MCF 10A (cell line): ENCODE measurements around the gene NAV1. TPM values are rescaled to one million over a fixed set of nuclear protein-coding genes. Genes with fewer than 3 reads are reported as not detected.

Source experiments
- Bru-seq: library from RNA; stranded (reverse); fragments of 400-500 nt; gene quantifications from one replicate; lab custom pipeline; 2021; lab: Mats Ljungman, UMichigan
- BruChase-seq, 2 experiments: library from RNA; stranded (reverse); fragments of 400-500 nt; gene quantifications; one replicate each; lab custom pipeline; 2021; lab: Mats Ljungman, UMichigan
- BruUV-seq: library from RNA; stranded (reverse); fragments of 400-500 nt; replicated peaks from 2 replicates; lab custom pipeline; 2021; lab: Mats Ljungman, UMichigan
- CTCF ChIA-PET: fragments of 300-600 bp; sonication (Branson Sonifier 250); formaldehyde crosslinking; extraction: SDS; loops from one replicate; lab custom pipeline; 2021; ENCODE audit warnings: antibody characterized with exemption, inconsistent platforms; lab: Yijun Ruan, JAX
- POLR2A ChIA-PET: fragments of 300-600, 350-650 bp; sonication (Branson Sonifier 250); formaldehyde crosslinking; extraction: SDS; loops from one replicate; lab custom pipeline; 2020; ENCODE audit warnings: antibody characterized with exemption, inconsistent platforms; lab: Yijun Ruan, JAX
- DNase-seq: peaks from one replicate; pipeline ENCODE4 v3.0.0-alpha.2; 2018; ENCODE audit not compliant: unreplicated experiment
- H3K27ac Mint-ChIP-seq: one replicate; pipeline ENCODE4 v1.8.0; 2022; ENCODE audit warnings: mild to moderate bottlenecking, low read depth, mixed read lengths; ENCODE audit not compliant: unreplicated experiment
- H3K27me3 Mint-ChIP-seq: one replicate; pipeline ENCODE4 v1.8.0; 2022; ENCODE audit warnings: mixed read lengths; ENCODE audit not compliant: insufficient read depth, unreplicated experiment
- H3K36me3 Mint-ChIP-seq: one replicate; pipeline ENCODE4 v1.8.0; 2022; ENCODE audit warnings: mild to moderate bottlenecking, moderate library complexity, mixed read lengths; ENCODE audit not compliant: insufficient read depth, unreplicated experiment
- H3K4me1 Mint-ChIP-seq: one replicate; pipeline ENCODE4 v1.8.0; 2022; ENCODE audit warnings: mixed read lengths; ENCODE audit not compliant: insufficient read depth, unreplicated experiment
- H3K4me3 Mint-ChIP-seq: one replicate; pipeline ENCODE4 v1.8.0; 2022; ENCODE audit warnings: mild to moderate bottlenecking, moderate library complexity, mixed read lengths; ENCODE audit not compliant: unreplicated experiment
- H3K9me3 Mint-ChIP-seq: one replicate; pipeline ENCODE4 v1.8.0; 2022; ENCODE audit warnings: mixed read lengths; ENCODE audit not compliant: unreplicated experiment
- intact Hi-C: fragments of 100-400 bp; cut with micrococcal nuclease; formaldehyde crosslinking; loops from 2 replicates; pipeline ENCODE4 v1.14.1; 2022
- long read RNA-seq: library from polyadenylated mRNA; stranded (forward); transcript quantifications from one replicate; pipeline ENCODE4 v2.0.0, GENCODE V29; 2022
- total RNA-seq: library from RNA; stranded (reverse); gene quantifications from 2 replicates; pipeline ENCODE4 v1.2.3, GENCODE V29; 2022
- TF ChIP-seq, protein P1 (sequence below): fragments of 200-600 bp; IDR thresholded peaks from one replicate; pipeline ENCODE4 v1.8.0; 2022; ENCODE audit warnings: antibody characterized with exemption, mild to moderate bottlenecking; ENCODE audit not compliant: unreplicated experiment

NAV1 gene, protein sequence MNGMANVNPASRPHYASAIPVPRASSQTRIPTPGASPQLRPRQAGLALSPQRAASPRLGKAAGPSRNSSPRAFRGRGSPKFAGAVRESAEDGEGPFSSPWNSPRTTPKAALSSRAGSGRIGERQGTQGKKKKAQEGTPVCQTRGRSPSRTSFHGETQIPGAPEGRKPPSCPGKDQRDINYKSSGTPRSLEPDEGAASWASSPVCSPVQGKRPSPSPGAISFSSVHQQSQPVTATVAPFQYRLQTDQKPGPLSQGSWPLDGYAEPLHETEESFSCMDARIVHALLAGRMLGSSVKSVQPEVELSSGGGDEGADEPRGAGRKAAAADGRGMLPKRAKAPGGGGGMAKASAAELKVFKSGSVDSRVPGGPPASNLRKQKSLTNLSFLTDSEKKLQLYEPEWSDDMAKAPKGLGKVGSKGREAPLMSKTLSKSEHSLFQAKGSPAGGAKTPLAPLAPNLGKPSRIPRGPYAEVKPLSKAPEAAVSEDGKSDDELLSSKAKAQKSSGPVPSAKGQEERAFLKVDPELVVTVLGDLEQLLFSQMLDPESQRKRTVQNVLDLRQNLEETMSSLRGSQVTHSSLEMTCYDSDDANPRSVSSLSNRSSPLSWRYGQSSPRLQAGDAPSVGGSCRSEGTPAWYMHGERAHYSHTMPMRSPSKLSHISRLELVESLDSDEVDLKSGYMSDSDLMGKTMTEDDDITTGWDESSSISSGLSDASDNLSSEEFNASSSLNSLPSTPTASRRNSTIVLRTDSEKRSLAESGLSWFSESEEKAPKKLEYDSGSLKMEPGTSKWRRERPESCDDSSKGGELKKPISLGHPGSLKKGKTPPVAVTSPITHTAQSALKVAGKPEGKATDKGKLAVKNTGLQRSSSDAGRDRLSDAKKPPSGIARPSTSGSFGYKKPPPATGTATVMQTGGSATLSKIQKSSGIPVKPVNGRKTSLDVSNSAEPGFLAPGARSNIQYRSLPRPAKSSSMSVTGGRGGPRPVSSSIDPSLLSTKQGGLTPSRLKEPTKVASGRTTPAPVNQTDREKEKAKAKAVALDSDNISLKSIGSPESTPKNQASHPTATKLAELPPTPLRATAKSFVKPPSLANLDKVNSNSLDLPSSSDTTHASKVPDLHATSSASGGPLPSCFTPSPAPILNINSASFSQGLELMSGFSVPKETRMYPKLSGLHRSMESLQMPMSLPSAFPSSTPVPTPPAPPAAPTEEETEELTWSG (N-terminal part only)
- total RNA-seq, result 31.4 and 34.9 TPM in 2 replicates
- Bru-seq, nascent RNA, result percentile 67 among the genes with signal in this experiment
- percentile 63 among the genes with signal in this experiment for BruChase-seq, experiment 1, labeled RNA remaining after a 6-hour chase
- BruChase-seq, experiment 2, labeled RNA remaining after a 2-hour chase, result percentile 60 among the genes with signal in this experiment
- long read RNA-seq, partial matches to known transcripts, result 27 of 49 reads
- long read RNA-seq, other reads (novel, unspliced or antisense), result 22 of 49 reads

DNA sequence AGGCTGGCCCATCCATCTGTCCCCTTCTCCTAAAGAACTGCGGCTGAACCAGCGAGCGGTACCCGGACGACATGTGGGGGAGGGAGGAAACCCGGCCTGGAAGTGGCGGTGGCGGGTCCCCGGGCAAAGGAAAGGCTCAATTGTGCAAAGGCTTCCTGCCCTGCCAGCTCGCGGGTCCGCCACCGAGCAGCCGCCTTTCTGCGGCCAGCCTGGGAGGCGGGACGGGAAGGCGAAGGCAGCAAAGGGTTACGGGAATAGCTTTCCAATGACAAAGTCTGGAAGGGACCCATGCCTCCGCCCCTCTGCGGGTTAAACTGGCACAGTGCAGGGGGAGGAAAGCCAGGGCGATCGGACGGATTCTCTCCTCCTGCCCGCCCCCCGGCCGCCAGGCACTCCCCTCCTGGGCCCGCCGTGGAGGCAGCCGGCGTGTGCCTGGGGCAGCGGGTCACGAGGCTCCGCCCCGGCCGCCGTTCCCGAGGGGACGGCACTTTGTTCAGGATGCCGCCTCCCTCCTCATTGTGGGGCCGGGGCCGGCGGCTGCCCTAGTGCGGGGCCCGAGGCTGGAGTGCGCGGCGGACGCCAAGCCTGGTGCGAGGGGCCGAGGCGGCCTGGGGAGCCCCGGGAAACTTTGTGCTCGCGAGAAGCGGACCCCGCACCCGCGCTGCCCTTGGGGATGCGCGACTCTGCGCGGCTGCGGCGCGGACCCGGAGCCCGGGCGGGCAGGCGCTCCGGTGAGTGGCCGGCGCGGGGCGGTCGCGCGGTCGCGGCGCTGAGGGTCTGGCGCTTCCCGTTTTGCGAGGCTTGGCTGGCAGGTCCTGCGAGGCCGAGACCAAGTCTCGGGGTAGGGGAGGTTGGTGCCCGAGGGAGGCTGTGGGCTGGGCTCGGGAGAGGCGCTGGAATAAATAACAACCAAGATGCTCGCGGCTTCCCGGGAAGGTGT is at the start of gene NAV1:
Gene NAV1, plus strand, starts transcription at position 516 of the 940 bp plus-strand sequence. CDS start 83,758 bp downstream, outside the sequence.
- Mint-ChIP-seq H3K36me3 (no peaks in the 10 kb centered on the region), H3K9me3 (no peaks in the 10 kb centered on the region), H3K4me3 (peak within 1 kb of the TSS; percentile 70), H3K4me1 (peaks cover 35% of the 10 kb centered on the region), H3K27ac (no peak within 1 kb of the TSS), H3K27me3 (no peaks in the 10 kb centered on the region)
- peak; percentile 56 for DNase-seq
- ChIA-PET POLR2A (interaction anchor here (0.6 to 1.7 kb wide), 6 partner anchors 9 to 249 kb away, joined by 3 to 4 read pairs (median 4); no protein-coding TSS in a partner anchor), CTCF (interaction anchor here (1.0 to 12.2 kb wide), 11 partner anchors 8 to 255 kb away, joined by 3 to 241 read pairs (median 13); no protein-coding TSS in a partner anchor)
- intact Hi-C loops, result no loop called here
- no TSS peak for BruUV-seq
- TF ChIP-seq, protein P1, sequence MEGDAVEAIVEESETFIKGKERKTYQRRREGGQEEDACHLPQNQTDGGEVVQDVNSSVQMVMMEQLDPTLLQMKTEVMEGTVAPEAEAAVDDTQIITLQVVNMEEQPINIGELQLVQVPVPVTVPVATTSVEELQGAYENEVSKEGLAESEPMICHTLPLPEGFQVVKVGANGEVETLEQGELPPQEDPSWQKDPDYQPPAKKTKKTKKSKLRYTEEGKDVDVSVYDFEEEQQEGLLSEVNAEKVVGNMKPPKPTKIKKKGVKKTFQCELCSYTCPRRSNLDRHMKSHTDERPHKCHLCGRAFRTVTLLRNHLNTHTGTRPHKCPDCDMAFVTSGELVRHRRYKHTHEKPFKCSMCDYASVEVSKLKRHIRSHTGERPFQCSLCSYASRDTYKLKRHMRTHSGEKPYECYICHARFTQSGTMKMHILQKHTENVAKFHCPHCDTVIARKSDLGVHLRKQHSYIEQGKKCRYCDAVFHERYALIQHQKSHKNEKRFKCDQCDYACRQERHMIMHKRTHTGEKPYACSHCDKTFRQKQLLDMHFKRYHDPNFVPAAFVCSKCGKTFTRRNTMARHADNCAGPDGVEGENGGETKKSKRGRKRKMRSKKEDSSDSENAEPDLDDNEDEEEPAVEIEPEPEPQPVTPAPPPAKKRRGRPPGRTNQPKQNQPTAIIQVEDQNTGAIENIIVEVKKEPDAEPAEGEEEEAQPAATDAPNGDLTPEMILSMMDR, result no peak

GRCh38 chr1:201489643-201490261 is 49.2 kb upstream of the NAV1 start:
- POLR2A ChIA-PET, result interaction anchor here (0.6 to 41.5 kb wide), 14 partner anchors 8 to 435 kb away, joined by 3 to 1388 read pairs (median 4); partner anchors contain the start of genes CSRP1 and PHLDA3
- H3K27me3 Mint-ChIP-seq, result no peaks in the 10 kb centered on the region
- intact Hi-C loops, result loop anchor here (1.0 to 2.0 kb wide), 2 partner anchors 14 to 27 kb away; no protein-coding TSS in a partner anchor
- peak overlapping the region; percentile 95 for H3K27ac Mint-ChIP-seq
- no peak for DNase-seq
- peaks cover 68% of the 10 kb centered on the region for H3K36me3 Mint-ChIP-seq
- peak overlapping the region; percentile 40 for H3K4me3 Mint-ChIP-seq
- TF ChIP-seq, protein P1, result no peak
- CTCF ChIA-PET, result interaction anchor here (1.2 to 70.3 kb wide), 5 partner anchors 14 to 299 kb away, joined by 3 to 3816 read pairs (median 9); partner anchors contain the start of genes CSRP1 and PHLDA3
- H3K9me3 Mint-ChIP-seq, result no peaks in the 10 kb centered on the region
- BruUV-seq, result TSS peak; percentile 98
- H3K4me1 Mint-ChIP-seq, result peaks cover 54% of the 10 kb centered on the region

GRCh38 chr1:201490708-201491131 is 48.2 kb upstream of the NAV1 start:
- POLR2A ChIA-PET, result interaction anchor here (0.6 to 41.5 kb wide), 6 partner anchors 10 to 246 kb away, joined by 3 to 1388 read pairs (median 6); partner anchors contain the start of genes CSRP1 and PHLDA3
- intact Hi-C loops, result no loop called here
- Mint-ChIP-seq H3K4me3 (no peak overlapping the region), H3K9me3 (no peaks in the 10 kb centered on the region), H3K36me3 (peaks cover 71% of the 10 kb centered on the region), H3K27ac (peak overlapping the region; percentile 95), H3K27me3 (no peaks in the 10 kb centered on the region), H3K4me1 (peaks cover 57% of the 10 kb centered on the region)
- no TSS peak for BruUV-seq
- CTCF ChIA-PET, result interaction anchor here (1.9 to 70.3 kb wide), 4 partner anchors 13 to 105 kb away, joined by 9 to 3816 read pairs (median 1912); partner anchors contain the start of genes CSRP1 and PHLDA3
- DNase-seq, result no peak
- TF ChIP-seq, protein P1, result no peak
